ENCODE measurements around the gene DSC2.

DNA sequence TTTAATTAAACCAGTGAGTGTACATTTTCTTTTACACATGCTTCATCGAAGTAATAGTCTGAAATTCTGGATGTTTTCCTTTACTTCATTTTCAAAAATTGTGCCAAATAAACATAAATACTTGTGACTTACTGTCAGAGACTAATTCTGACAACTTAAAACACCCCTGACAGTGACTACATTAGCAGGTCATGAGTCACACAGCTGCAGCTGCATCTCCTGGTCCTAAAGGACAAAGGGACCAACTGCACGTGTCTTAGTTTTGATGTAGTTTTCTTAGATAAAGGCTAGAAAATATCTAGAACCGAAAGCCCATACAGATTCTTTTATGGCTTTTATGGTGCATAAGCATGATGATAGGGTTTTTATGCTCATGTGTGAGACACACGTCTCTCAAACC is 30.0 kb downstream of the DSC2 start:
- TF ChIP-seq, protein P1, sequence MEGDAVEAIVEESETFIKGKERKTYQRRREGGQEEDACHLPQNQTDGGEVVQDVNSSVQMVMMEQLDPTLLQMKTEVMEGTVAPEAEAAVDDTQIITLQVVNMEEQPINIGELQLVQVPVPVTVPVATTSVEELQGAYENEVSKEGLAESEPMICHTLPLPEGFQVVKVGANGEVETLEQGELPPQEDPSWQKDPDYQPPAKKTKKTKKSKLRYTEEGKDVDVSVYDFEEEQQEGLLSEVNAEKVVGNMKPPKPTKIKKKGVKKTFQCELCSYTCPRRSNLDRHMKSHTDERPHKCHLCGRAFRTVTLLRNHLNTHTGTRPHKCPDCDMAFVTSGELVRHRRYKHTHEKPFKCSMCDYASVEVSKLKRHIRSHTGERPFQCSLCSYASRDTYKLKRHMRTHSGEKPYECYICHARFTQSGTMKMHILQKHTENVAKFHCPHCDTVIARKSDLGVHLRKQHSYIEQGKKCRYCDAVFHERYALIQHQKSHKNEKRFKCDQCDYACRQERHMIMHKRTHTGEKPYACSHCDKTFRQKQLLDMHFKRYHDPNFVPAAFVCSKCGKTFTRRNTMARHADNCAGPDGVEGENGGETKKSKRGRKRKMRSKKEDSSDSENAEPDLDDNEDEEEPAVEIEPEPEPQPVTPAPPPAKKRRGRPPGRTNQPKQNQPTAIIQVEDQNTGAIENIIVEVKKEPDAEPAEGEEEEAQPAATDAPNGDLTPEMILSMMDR (IDR thresholded peaks at IDR 0.05), result no peak
- no peak for TF ChIP-seq POLR2A (IDR thresholded peaks at IDR 0.05)

Data from body of pancreas (tissue), 4 donors.